Measurements from ENCODE around the gene ZFYVE27.

Gene ZFYVE27

GRCh38 chr10:97747573-97747972 lies 10.6 kb downstream of the ZFYVE27 start:
- Histone ChIP-seq H3K4me3 (replicated peaks; ENCODE audit: low read depth, low read length) (no peak overlapping the region), H3K36me3 (ENCODE audit: control insufficient read depth, insufficient read depth, low read length) (peaks cover 40% of the 10 kb centered on the region), H3K27me3 (replicated peaks; ENCODE audit: control insufficient read depth, insufficient read depth, low read length) (no peaks in the 10 kb centered on the region)
- TF ChIP-seq, protein P1, sequence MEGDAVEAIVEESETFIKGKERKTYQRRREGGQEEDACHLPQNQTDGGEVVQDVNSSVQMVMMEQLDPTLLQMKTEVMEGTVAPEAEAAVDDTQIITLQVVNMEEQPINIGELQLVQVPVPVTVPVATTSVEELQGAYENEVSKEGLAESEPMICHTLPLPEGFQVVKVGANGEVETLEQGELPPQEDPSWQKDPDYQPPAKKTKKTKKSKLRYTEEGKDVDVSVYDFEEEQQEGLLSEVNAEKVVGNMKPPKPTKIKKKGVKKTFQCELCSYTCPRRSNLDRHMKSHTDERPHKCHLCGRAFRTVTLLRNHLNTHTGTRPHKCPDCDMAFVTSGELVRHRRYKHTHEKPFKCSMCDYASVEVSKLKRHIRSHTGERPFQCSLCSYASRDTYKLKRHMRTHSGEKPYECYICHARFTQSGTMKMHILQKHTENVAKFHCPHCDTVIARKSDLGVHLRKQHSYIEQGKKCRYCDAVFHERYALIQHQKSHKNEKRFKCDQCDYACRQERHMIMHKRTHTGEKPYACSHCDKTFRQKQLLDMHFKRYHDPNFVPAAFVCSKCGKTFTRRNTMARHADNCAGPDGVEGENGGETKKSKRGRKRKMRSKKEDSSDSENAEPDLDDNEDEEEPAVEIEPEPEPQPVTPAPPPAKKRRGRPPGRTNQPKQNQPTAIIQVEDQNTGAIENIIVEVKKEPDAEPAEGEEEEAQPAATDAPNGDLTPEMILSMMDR (IDR thresholded peaks at IDR 0.05; ENCODE audit: insufficient read depth, low read length, poor library complexity, severe bottlenecking): no peak
- no peak for DNase-seq (ENCODE audit: extremely low read depth, insufficient read length)

DNA sequence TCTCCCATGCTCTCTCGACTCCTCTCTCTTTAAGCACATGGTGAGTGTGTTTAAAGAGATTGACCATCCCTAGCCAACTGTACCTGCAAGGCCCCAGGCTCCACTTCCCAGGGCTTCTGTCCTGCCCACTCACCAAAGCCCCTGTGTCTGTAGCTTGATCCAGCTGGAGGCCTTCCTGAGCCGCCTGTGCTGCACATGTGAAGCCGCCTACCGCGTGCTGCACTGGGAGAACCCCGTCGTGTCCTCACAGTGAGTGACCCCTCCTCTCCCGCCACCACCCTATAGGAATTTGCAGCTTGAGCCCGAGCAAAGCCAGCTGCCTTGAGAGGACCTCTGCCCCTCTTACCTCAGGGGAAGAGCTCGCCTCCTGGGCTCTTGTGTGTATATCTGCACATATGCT lies 11.2 kb downstream of the ZFYVE27 start:
- DNase-seq (ENCODE audit: extremely low read depth, insufficient read length): no peak
- no peaks in the 10 kb centered on the region for H3K27me3 ChIP-seq (replicated peaks; ENCODE audit: control insufficient read depth, insufficient read depth, low read length)
- TF ChIP-seq, protein P1 (IDR thresholded peaks at IDR 0.05; ENCODE audit: insufficient read depth, low read length, poor library complexity, severe bottlenecking): no peak
- peaks cover 38% of the 10 kb centered on the region for H3K36me3 ChIP-seq (ENCODE audit: control insufficient read depth, insufficient read depth, low read length)
- H3K4me3 ChIP-seq (replicated peaks; ENCODE audit: low read depth, low read length): no peak overlapping the region

- peaks cover 47% of the 10 kb centered on the region for H3K36me3 ChIP-seq (ENCODE audit: control insufficient read depth, insufficient read depth, low read length)
- TF ChIP-seq, protein P1 (IDR thresholded peaks at IDR 0.05; ENCODE audit: insufficient read depth, low read length, poor library complexity, severe bottlenecking): no peak
- no peak overlapping the region for H3K4me3 ChIP-seq (replicated peaks; ENCODE audit: low read depth, low read length)
- no peak for DNase-seq (ENCODE audit: extremely low read depth, insufficient read length)
- no peaks in the 10 kb centered on the region for H3K27me3 ChIP-seq (replicated peaks; ENCODE audit: control insufficient read depth, insufficient read depth, low read length)
Measured at GRCh38 chr10:97752956-97753355, 16.0 kb downstream of the ZFYVE27 start.

GRCh38 chr10:97754726-97755125 lies 17.8 kb downstream of the ZFYVE27 start:
- TF ChIP-seq, protein P1 (IDR thresholded peaks at IDR 0.05; ENCODE audit: insufficient read depth, low read length, poor library complexity, severe bottlenecking): no peak
- DNase-seq (ENCODE audit: extremely low read depth, insufficient read length): no peak
- peaks cover 46% of the 10 kb centered on the region for H3K36me3 ChIP-seq (ENCODE audit: control insufficient read depth, insufficient read depth, low read length)
- no peaks in the 10 kb centered on the region for H3K27me3 ChIP-seq (replicated peaks; ENCODE audit: control insufficient read depth, insufficient read depth, low read length)
- no peak overlapping the region for H3K4me3 ChIP-seq (replicated peaks; ENCODE audit: low read depth, low read length)

DNA sequence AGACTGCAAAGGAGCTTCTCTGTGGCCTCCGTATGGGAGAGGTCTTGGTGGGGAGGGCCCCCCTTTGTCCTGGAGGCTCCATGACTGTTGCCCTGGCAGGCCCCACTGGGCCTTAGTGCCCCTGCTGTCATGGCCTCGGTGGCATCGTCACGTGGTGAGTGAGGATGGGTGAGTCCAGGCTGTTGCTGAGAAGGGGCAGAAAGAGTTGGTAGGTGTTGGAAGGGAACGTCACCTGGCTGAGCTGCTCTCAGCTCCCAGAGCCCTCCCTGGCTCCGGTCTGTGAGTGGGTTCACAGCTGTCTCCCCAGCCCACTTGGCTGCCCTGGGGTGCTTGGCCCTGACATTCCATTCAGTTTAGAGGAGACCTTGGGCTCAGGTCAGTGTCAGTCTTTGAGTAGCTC lies 18.8 kb downstream of the ZFYVE27 start:
- Histone ChIP-seq H3K36me3 (ENCODE audit: control insufficient read depth, insufficient read depth, low read length) (peaks cover 53% of the 10 kb centered on the region), H3K4me3 (replicated peaks; ENCODE audit: low read depth, low read length) (no peak overlapping the region)

More for the DNA sequence above, 18.8 kb downstream of the ZFYVE27 start:
- no peak for DNase-seq (ENCODE audit: extremely low read depth, insufficient read length)
- H3K27me3 ChIP-seq (replicated peaks; ENCODE audit: control insufficient read depth, insufficient read depth, low read length): no peaks in the 10 kb centered on the region
- TF ChIP-seq, protein P1 (IDR thresholded peaks at IDR 0.05; ENCODE audit: insufficient read depth, low read length, poor library complexity, severe bottlenecking): no peak

Data from GM06990 (cell line).